ENCODE measurements around the gene STARD3. TPM values are rescaled to one million over a fixed set of nuclear protein-coding genes. Genes with fewer than 3 reads are reported as not detected.

STARD3 gene
- total RNA-seq: 23.3 and 40.3 TPM in 2 replicates

DNA sequence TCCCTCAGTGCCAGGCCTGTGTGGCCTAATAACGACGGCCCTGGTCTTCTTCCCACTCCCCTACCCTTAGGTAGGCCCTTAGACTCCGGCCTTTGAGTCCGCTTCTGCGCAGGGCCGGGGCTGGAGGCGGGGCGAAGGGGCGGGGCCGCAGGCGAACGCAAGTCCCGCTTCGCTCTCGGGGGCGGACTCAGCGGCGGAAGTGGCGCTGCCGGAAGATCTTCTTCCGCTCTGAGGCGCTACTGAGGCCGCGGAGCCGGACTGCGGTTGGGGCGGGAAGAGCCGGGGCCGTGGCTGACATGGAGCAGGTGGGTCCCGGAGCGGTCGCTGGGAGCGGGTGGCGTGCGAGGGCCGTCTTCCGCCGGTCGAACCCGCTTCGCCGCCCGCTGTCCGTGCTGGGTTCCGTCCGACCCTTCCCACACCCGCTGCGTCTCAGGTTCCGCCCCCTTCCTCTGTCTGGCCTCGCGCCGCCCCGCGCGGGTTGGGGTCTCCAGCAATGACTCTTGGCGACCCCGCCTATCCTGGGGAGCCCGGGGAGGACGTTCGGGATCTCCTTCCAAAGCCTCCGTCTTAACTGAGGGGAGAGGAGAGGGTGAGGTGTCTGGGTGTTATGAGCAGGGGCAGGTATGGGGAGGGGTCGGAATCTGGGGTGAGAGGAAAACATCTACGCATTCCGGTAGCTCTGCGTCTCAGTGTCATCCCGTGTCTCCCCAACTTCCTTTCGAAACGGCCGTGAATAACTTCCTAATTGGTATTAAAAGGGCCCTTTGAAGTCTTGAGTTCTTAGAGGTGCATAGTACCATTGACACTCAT lies at the start of gene STARD3:
STARD3 (plus strand) TSS at position 218 of the 810 bp plus-strand sequence. CDS start 16,388 bp downstream, outside the sequence.

DNA sequence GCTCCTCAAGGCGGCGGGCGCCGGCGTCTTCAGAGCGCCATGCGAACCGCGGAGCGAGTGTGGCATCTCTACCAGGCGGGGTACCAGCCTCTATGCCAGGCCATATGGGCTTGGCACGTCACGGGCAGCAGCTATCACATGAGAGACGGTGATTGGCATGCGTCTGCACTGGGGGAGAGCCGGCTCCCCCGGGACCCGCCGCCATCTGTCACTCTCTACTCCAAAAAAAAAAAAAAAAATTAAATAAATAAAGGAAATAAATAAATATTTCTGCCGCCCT lies 29.2 kb upstream of the STARD3 start, which contains the start of gene NEUROD2:
NEUROD2 (minus strand) TSS at position 70 of the 280 bp plus-strand sequence. CDS start 1,321 bp downstream, outside the sequence.

GRCh38 chr17:39626171-39627046 lies 10.5 kb upstream of the STARD3 start, which contains the start of gene PPP1R1B:
TSS of gene PPP1R1B (plus strand) at chr17:39626952. CDS start at chr17:39627393, 441 bp downstream.

GRCh38 chr17:39664581-39665561 lies 27.9 kb downstream of the STARD3 start, which contains the start of gene TCAP:
TSS of gene TCAP (plus strand) at chr17:39665349. CDS start at chr17:39665360, 11 bp downstream.

GRCh38 chr17:39667945-39668924 lies 31.3 kb downstream of the STARD3 start, which contains the start of gene PNMT:
TSS of gene PNMT (plus strand) at chr17:39668453. CDS start at chr17:39668476, 23 bp downstream.

GRCh38 chr17:39687546-39688474 lies 50.9 kb downstream of the STARD3 start, which contains the start of gene PGAP3:
TSS of gene PGAP3 (minus strand) at chr17:39688057. CDS start at chr17:39688014, 43 bp downstream.

DNA sequence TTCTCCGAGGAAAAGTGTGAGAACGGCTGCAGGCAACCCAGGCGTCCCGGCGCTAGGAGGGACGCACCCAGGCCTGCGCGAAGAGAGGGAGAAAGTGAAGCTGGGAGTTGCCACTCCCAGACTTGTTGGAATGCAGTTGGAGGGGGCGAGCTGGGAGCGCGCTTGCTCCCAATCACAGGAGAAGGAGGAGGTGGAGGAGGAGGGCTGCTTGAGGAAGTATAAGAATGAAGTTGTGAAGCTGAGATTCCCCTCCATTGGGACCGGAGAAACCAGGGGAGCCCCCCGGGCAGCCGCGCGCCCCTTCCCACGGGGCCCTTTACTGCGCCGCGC lies 62.8 kb downstream of the STARD3 start, which contains the start of gene ERBB2:
ERBB2 (plus strand) TSS at position 247 of the 330 bp plus-strand sequence. CDS start 175 bp downstream, outside the sequence.

Other genes with a start within 250 kb of the STARD3 start
- gene FBXL20, start 235.5 kb upstream of the STARD3 start, total RNA-seq: 4.9 and 6.1 TPM in 2 replicates
- gene MED1, start 185.9 kb upstream of the STARD3 start, total RNA-seq: 20.0 and 22.4 TPM in 2 replicates
- 20.0 and 27.1 TPM in 2 replicates for gene CDK12, start 175.7 kb upstream of the STARD3 start, total RNA-seq
- gene NEUROD2, start 29.2 kb upstream of the STARD3 start, total RNA-seq: not detected in 2 replicates
- gene PPP1R1B, start 10.2 kb upstream of the STARD3 start, total RNA-seq: 1.3 and 2.5 TPM in 2 replicates
- 0.05 and 0.14 TPM in 2 replicates for gene TCAP, start 28.2 kb downstream of the STARD3 start, total RNA-seq
- gene PNMT, start 31.3 kb downstream of the STARD3 start, total RNA-seq: not detected in 2 replicates
- 8.0 and 9.7 TPM in 2 replicates for gene PGAP3, start 50.9 kb downstream of the STARD3 start, total RNA-seq
- 57.0 and 69.2 TPM in 2 replicates for gene ERBB2, start 62.9 kb downstream of the STARD3 start, total RNA-seq
- gene MIEN1, start 93.4 kb downstream of the STARD3 start, total RNA-seq: 61.4 and 102 TPM in 2 replicates
- gene GRB7, start 100.8 kb downstream of the STARD3 start, total RNA-seq: 16.4 and 26.3 TPM in 2 replicates
- gene IKZF3, start 227.2 kb downstream of the STARD3 start, total RNA-seq: 0.21 TPM in 1 of 2 replicates, not detected in the other
- gene ZPBP2, start 231.1 kb downstream of the STARD3 start, total RNA-seq: 0.05 TPM in 1 of 2 replicates, not detected in the other